HepG2 (cell line): ENCODE measurements around the gene BYSL. TPM values are rescaled to one million over a fixed set of nuclear protein-coding genes. Genes with fewer than 3 reads are reported as not detected.

Experiments
- AHR ChIP-seq: IDR thresholded peaks from 2 replicates; pipeline ENCODE4 v1.6.1; 2018; ENCODE audit warnings: missing genetic modification reagents, missing compliant biosample characterization
- CBX2 ChIP-seq, 2 experiments: fragments of 200-600 bp in 1 of 2; sonication (generic); formaldehyde crosslinking in 1 of 2; IDR thresholded peaks; 2 replicates each; pipeline versions ENCODE4 v1.7.0 to v1.8.1; 2018 to 2022; ENCODE audit warnings: low read depth in 2 of 2, low read length in 1 of 2, mild to moderate bottlenecking in 1 of 2, missing genetic modification reagents in 1 of 2
- FOXK2 ChIP-seq: fragments of 450-650 bp; IDR thresholded peaks from 2 replicates; pipeline ENCODE4 v1.6.1; 2016
- GATAD2A ChIP-seq: IDR thresholded peaks from 2 replicates; pipeline ENCODE4 v1.6.1; 2016
- HNRNPH1 ChIP-seq: fragments of 200-400 bp; formaldehyde crosslinking; optimal IDR thresholded peaks from 2 replicates; pipeline ENCODE3; 2017; ENCODE audit warnings: mild to moderate bottlenecking, low read depth, low read length
- HOMEZ ChIP-seq: IDR thresholded peaks from 2 replicates; pipeline ENCODE4 v1.6.1; 2016; ENCODE audit warnings: low read depth
- MTA1 ChIP-seq: sonication (generic); formaldehyde crosslinking; IDR thresholded peaks from 2 replicates; pipeline ENCODE4 v1.4.0; 2020; ENCODE audit warnings: missing genetic modification reagents, mild to moderate bottlenecking, borderline replicate concordance
- NPAS2 ChIP-seq: sonication (generic); formaldehyde crosslinking; IDR thresholded peaks from 2 replicates; pipeline ENCODE4 v1.8.0; 2022; ENCODE audit warnings: mild to moderate bottlenecking, missing genetic modification reagents, borderline replicate concordance
- POLR2G ChIP-seq: fragments of 200-400 bp; formaldehyde crosslinking; IDR thresholded peaks from 2 replicates; pipeline ENCODE4 v1.6.1; 2018; ENCODE audit warnings: mild to moderate bottlenecking, low read depth, low read length, moderate library complexity
- REPIN1 ChIP-seq: sonication (generic); formaldehyde crosslinking; IDR thresholded peaks from 2 replicates; pipeline ENCODE4 v1.8.0; 2022; ENCODE audit warnings: missing genetic modification reagents, low read depth, mild to moderate bottlenecking, borderline replicate concordance
- RFX5 ChIP-seq: IDR thresholded peaks from 2 replicates; pipeline ENCODE4 v1.6.1; 2011; ENCODE audit warnings: low read depth, low read length, improper control_type of control experiment
- SIN3A ChIP-seq: IDR thresholded peaks from 2 replicates; pipeline ENCODE4 v1.6.1; 2011; ENCODE audit warnings: low read depth, mild to moderate bottlenecking, control low read depth, low read length, borderline replicate concordance
- SP5 ChIP-seq: IDR thresholded peaks from 2 replicates; pipeline ENCODE4 v1.6.1; 2016; ENCODE audit warnings: low read depth, borderline replicate concordance
- TBX3 ChIP-seq: fragments of 450-650 bp; IDR thresholded peaks from 2 replicates; pipeline ENCODE4 v1.6.1; 2017; ENCODE audit warnings: antibody characterized with exemption, mild to moderate bottlenecking, inconsistent platforms, borderline replicate concordance
- ZFX ChIP-seq: sonication (generic); formaldehyde crosslinking; IDR thresholded peaks from 2 replicates; pipeline ENCODE4 v1.4.0; 2020; ENCODE audit warnings: mild to moderate bottlenecking, low read depth, missing genetic modification reagents, moderate library complexity
- ZNF205 ChIP-seq: IDR thresholded peaks from 2 replicates; pipeline ENCODE4 v1.6.1; 2018; ENCODE audit warnings: missing biosample characterization, missing genetic modification reagents
- ZNF317 ChIP-seq: sonication (generic); formaldehyde crosslinking; IDR thresholded peaks from 2 replicates; pipeline ENCODE4 v1.5.0; 2020; ENCODE audit warnings: mild to moderate bottlenecking, missing genetic modification reagents
- ZNF318 ChIP-seq: sonication (generic); formaldehyde crosslinking; IDR thresholded peaks from 2 replicates; pipeline ENCODE4 v1.4.0; 2020; ENCODE audit warnings: mild to moderate bottlenecking, missing genetic modification reagents
- ZNF337 ChIP-seq: sonication (generic); formaldehyde crosslinking; IDR thresholded peaks from 2 replicates; pipeline ENCODE4 v1.5.1; 2020; ENCODE audit warnings: missing genetic modification reagents, low read depth, mild to moderate bottlenecking, borderline replicate concordance
- ZNF441 ChIP-seq: sonication (generic); formaldehyde crosslinking; IDR thresholded peaks from 2 replicates; pipeline ENCODE4 v1.7.0; 2021; ENCODE audit warnings: missing genetic modification reagents, borderline replicate concordance
- ZNF792 ChIP-seq: IDR thresholded peaks from 2 replicates; pipeline ENCODE4 v1.6.1; 2016
- polyA plus RNA-seq, 8 experiments: library from polyadenylated mRNA; depleted of rRNA in 3 of 8; stranded (reverse) in 7 of 8; unstranded in 1 of 8; fragments of >200 nt; fragmentation: Illumina TruSeq in 4 of 8; extraction: Trizol in 4 of 8; gene quantifications; 2 replicates each; pipeline versions ENCODE4 v1.2.1 to v1.2.3, GENCODE V29; 2011 to 2016; ENCODE audit warnings: low read depth in 4 of 8, missing spikeins in 1 of 8, mixed read lengths in 1 of 8; ENCODE audit not compliant: insufficient read depth in 1 of 8
- total RNA-seq, 5 experiments: library from RNA; depleted of rRNA; stranded (reverse); fragments of >200 nt; fragmentation: Illumina TruSeq; extraction: Trizol; gene quantifications; 2 replicates each; pipeline ENCODE4 v1.2.3, GENCODE V29; 2016; ENCODE audit warnings: low read depth in 1 of 5

The BYSL gene
- total and polyA plus RNA-seq, 2 of the 13 experiments (the other 11 are each of a cell fraction or from before 2014, with no cell fraction given), result 27.9 to 28.6 TPM

- TF ChIP-seq MTA1 (no peak), REPIN1 (no peak), HOMEZ (no peak), SP5 (peak; percentile 38; the same call in 1 of the 2 replicates), SIN3A (peak; percentile 36; the same call in 1 of the 2 replicates), ZNF337 (CRISPR knock-in tag) (0 out of 2 replicates have a peak, but pooled peaks have one; percentile 59), POLR2G (peak; percentile 56; the same call in 1 of the 2 replicates), RFX5 (no peak), ZNF317 (CRISPR knock-in tag) (peak; percentile 96), TBX3 (peak; percentile 38; the same call in 1 of the 2 replicates), ZFX (CRISPR knock-in tag) (peak; percentile 67), ZNF441 (CRISPR knock-in tag) (no peak), ZNF318 (CRISPR knock-in tag) (no peak), NPAS2 (CRISPR knock-in tag) (no peak), GATAD2A (CRISPR knock-in tag) (no peak), AHR (no peak), HNRNPH1 (peak; percentile 84), CBX2 (IDR thresholded peaks at IDR 0.05; ENCODE audit: low read depth, low read length) (no peak), CBX2 (CRISPR knock-in tag; IDR thresholded peaks at IDR 0.05; ENCODE audit: low read depth) (no peak), ZNF792 (CRISPR knock-in tag) (no peak; the same call in 1 of the 2 replicates), FOXK2 (no peak), ZNF205 (CRISPR knock-in tag) (no peak)
These were observed 25.7 kb upstream of the BYSL start, which contains the start of gene USP49 (continued) for GRCh38 chr6:41895300-41896233.
